GM23338 (cell line): ENCODE measurements around the gene CH25H. TPM values are rescaled to one million over a fixed set of nuclear protein-coding genes. Genes with fewer than 3 reads are reported as not detected.
A peak's percentile ranks its signal among the peaks of the same experiment; 100 is the strongest.
"Not testable (repeated sequence)": the region's sequence is repeated elsewhere in the genome, so short reads cannot be mapped to it uniquely, and the experiment has no call there.

Experiments
- ATAC-seq: fragments of 200-7000 bp; cut with Tn5 transposase; 3 replicates; pipeline ENCODE4 v1.9.1; 2020
- DNase-seq: peaks from one replicate; pipeline ENCODE4 v3.0.0-alpha.2; 2015; ENCODE audit warnings: low spot score
- H2AFZ ChIP-seq: fragments of 200-600 bp; sonication (generic); 2 replicates; pipeline ENCODE4 v1.8.0; 2016; ENCODE audit warnings: antibody characterized with exemption, mild to moderate bottlenecking, moderate library complexity
- H3F3A ChIP-seq: fragments of 200-600 bp; sonication (generic); replicated peaks from 2 replicates; pipeline ENCODE4 v1.8.0; 2017; ENCODE audit warnings: antibody characterized with exemption, mixed run types, low read depth
- H3K27ac ChIP-seq: fragments of 200-600 bp; sonication (generic); 2 replicates; pipeline ENCODE4 v1.6.1; 2016; ENCODE audit warnings: low read depth
- H3K27me3 ChIP-seq: fragments of 200-600 bp; sonication (generic); 2 replicates; pipeline ENCODE4 v1.8.0; 2016; ENCODE audit warnings: mild to moderate bottlenecking, mixed run types, moderate library complexity; ENCODE audit not compliant: insufficient read depth
- H3K36me3 ChIP-seq: fragments of 200-600 bp; sonication (generic); 2 replicates; pipeline ENCODE4 v1.8.0; 2016; ENCODE audit warnings: mild to moderate bottlenecking; ENCODE audit not compliant: insufficient read depth
- H3K4me1 ChIP-seq: fragments of 200-600 bp; sonication (generic); 2 replicates; pipeline ENCODE4 v1.8.0; 2016; ENCODE audit warnings: mild to moderate bottlenecking, moderate library complexity; ENCODE audit not compliant: insufficient read depth
- H3K4me2 ChIP-seq: fragments of 200-600 bp; sonication (generic); 2 replicates; pipeline ENCODE4 v1.7.1; 2017; ENCODE audit warnings: mixed run types
- H3K4me3 ChIP-seq: fragments of 200-600 bp; sonication (generic); 2 replicates; pipeline ENCODE4 v1.6.1; 2016; ENCODE audit warnings: mixed run types
- H3K79me2 ChIP-seq: fragments of 200-600 bp; sonication (generic); replicated peaks from 2 replicates; pipeline ENCODE4 v1.8.0; 2017; ENCODE audit warnings: mild to moderate bottlenecking; ENCODE audit not compliant: insufficient read depth
- H3K9me2 ChIP-seq: fragments of 200-600 bp; sonication (generic); 2 replicates; pipeline ENCODE4 v1.8.0; 2017; ENCODE audit not compliant: insufficient read depth
- H4K20me1 ChIP-seq: fragments of 200-600 bp; sonication (generic); replicated peaks from 2 replicates; pipeline ENCODE4 v1.8.0; 2017; ENCODE audit warnings: mild to moderate bottlenecking; ENCODE audit not compliant: insufficient read depth
- H3K27ac Mint-ChIP-seq: 2 replicates; pipeline ENCODE4 v1.8.0; 2020; ENCODE audit warnings: inconsistent platforms, mild to moderate bottlenecking, moderate library complexity, mixed read lengths
- H3K27me3 Mint-ChIP-seq: 3 replicates; pipeline ENCODE4 v1.8.0; 2022; ENCODE audit warnings: low read depth, mild to moderate bottlenecking, moderate library complexity, mixed read lengths, inconsistent platforms; ENCODE audit not compliant: insufficient read depth, poor library complexity
- H3K36me3 Mint-ChIP-seq: 3 replicates; pipeline ENCODE4 v1.8.0; 2021; ENCODE audit warnings: low read depth, mild to moderate bottlenecking, inconsistent platforms, moderate library complexity, mixed read lengths
- H3K4me1 Mint-ChIP-seq: 3 replicates; pipeline ENCODE4 v1.8.0; 2020; ENCODE audit warnings: mild to moderate bottlenecking, inconsistent platforms, mixed read lengths
- H3K4me3 Mint-ChIP-seq: 3 replicates; pipeline ENCODE4 v1.8.0; 2021; ENCODE audit warnings: moderate library complexity, mild to moderate bottlenecking, inconsistent platforms, mixed read lengths
- H3K9me3 Mint-ChIP-seq: 3 replicates; pipeline ENCODE4 v1.8.0; 2020; ENCODE audit warnings: moderate library complexity, mild to moderate bottlenecking, inconsistent platforms, mixed read lengths
- CTCF ChIP-seq, 2 experiments: fragments of 200-600 bp in 1 of 2; sonication (generic) in 1 of 2; conservative IDR thresholded peaks; 2 replicates each; pipeline versions ENCODE4 v1.5.1 to v1.6.1; 2016 to 2017; ENCODE audit warnings: antibody characterized with exemption in 2 of 2, low read depth in 2 of 2, mild to moderate bottlenecking in 2 of 2, moderate library complexity in 1 of 2
- ETS1 ChIP-seq: IDR thresholded peaks from 2 replicates; pipeline ENCODE4 v1.6.1; 2016; ENCODE audit warnings: antibody characterized with exemption
- EZH2 ChIP-seq: fragments of 200-600 bp; sonication (generic); IDR thresholded peaks from one replicate; pipeline ENCODE4 v1.8.0; 2017; ENCODE audit warnings: antibody characterized with exemption, mild to moderate bottlenecking, low read depth; ENCODE audit not compliant: unreplicated experiment
- NANOG ChIP-seq: IDR thresholded peaks from 2 replicates; pipeline ENCODE4 v1.6.1; 2016; ENCODE audit warnings: antibody characterized with exemption, borderline replicate concordance
- ZNF331 ChIP-seq: fragments of 250-450 bp; sonication (Bioruptor Pico); IDR thresholded peaks from 2 replicates; pipeline ENCODE4 v1.5.0; 2020; ENCODE audit warnings: low read depth, mild to moderate bottlenecking, moderate library complexity
- polyA plus RNA-seq: library from polyadenylated mRNA; unstranded; fragments of >200 nt; fragmentation: Nextera tagmentation; extraction: Ambion mirVana; gene quantifications from 2 replicates; pipeline ENCODE4 v1.2.1, GENCODE V29; 2016
- total RNA-seq: library from RNA; depleted of rRNA; stranded (reverse); fragments of >200 nt; shearing (Covaris generic); gene quantifications from 2 replicates; pipeline ENCODE4 v1.2.3, GENCODE V29; 2014

The CH25H gene
- total and polyA plus RNA-seq, 2 experiments from 2014 or later: 1.3 to 1.7 TPM

- H3F3A ChIP-seq, DNase-seq, H3K4me3 ChIP-seq, H3K9me3 Mint-ChIP-seq, H3K4me3 Mint-ChIP-seq, H3K27ac Mint-ChIP-seq, H2AFZ ChIP-seq, H3K27me3 ChIP-seq, H3K9me2 ChIP-seq, H3K4me2 ChIP-seq, ATAC-seq, H4K20me1 ChIP-seq, H3K27ac ChIP-seq, H3K36me3 Mint-ChIP-seq, H3K36me3 ChIP-seq: not testable (repeated sequence)
- Histone ChIP-seq H3K79me2 (peaks cover 28% of the 10 kb centered on the region), H3K4me1 (peaks cover 43% of the 10 kb centered on the region)
- H3K4me1 Mint-ChIP-seq: peaks cover 32% of the 10 kb centered on the region
- H3K27me3 Mint-ChIP-seq: peaks cover 11% of the 10 kb centered on the region
These were observed 40.5 kb upstream of the CH25H start for GRCh38 chr10:89247623-89248022.

- DNase-seq: peak; percentile 21
- Histone ChIP-seq H3K27ac (peak overlapping the region; percentile 6; the same call in 1 of the 2 replicates), H3K36me3 (no peaks in the 10 kb centered on the region; the same call in 1 of the 2 replicates), H3K4me1 (peaks cover 60% of the 10 kb centered on the region), H3K9me2 (no peaks in the 10 kb centered on the region), H3K79me2 (peaks cover 23% of the 10 kb centered on the region), H3F3A (no peaks in the 10 kb centered on the region), H3K4me3 (no peak overlapping the region), H3K27me3 (no peaks in the 10 kb centered on the region), H4K20me1 (no peaks in the 10 kb centered on the region; the same call in 1 of the 2 replicates), H3K4me2 (0 out of 2 replicates have a peak overlapping the region, but pooled peaks have one; percentile 10), H2AFZ (no peak overlapping the region)
- Mint-ChIP-seq H3K9me3 (no peaks in the 10 kb centered on the region), H3K4me3 (no peak overlapping the region), H3K27me3 (peaks cover 3% of the 10 kb centered on the region), H3K4me1 (peaks cover 39% of the 10 kb centered on the region), H3K27ac (peak overlapping the region; percentile 58; the same call in 1 of the 2 replicates), H3K36me3 (no peaks in the 10 kb centered on the region; the same call in 2 of the 3 replicates)
- peak in 1 of 2 experiments; percentile 26; a peak in 1 of 4 replicates for TF ChIP-seq CTCF (conservative IDR thresholded peaks at IDR 0.05; ENCODE audit: low read depth in 2 of 2)
- no peak for TF ChIP-seq EZH2
- ATAC-seq: no peak
These were observed 38.7 kb upstream of the CH25H start for GRCh38 chr10:89245802-89246201.

GRCh38 chr10:89242840-89243568 is 35.9 kb upstream of the CH25H start:
- Mint-ChIP-seq H3K4me1 (peaks cover 42% of the 10 kb centered on the region), H3K36me3 (peaks cover 3% of the 10 kb centered on the region; the same call in 2 of the 3 replicates), H3K4me3 (peak overlapping the region; percentile 17; the same call in 1 of the 3 replicates), H3K27me3 (peaks cover 6% of the 10 kb centered on the region), H3K27ac (peak overlapping the region; percentile 71), H3K9me3 (no peaks in the 10 kb centered on the region)
- no peak overlapping the region for H2AFZ ChIP-seq
- no peaks in the 10 kb centered on the region for H4K20me1 ChIP-seq
- no peaks in the 10 kb centered on the region for H3K27me3 ChIP-seq
- H3K4me3 ChIP-seq: no peak overlapping the region
- no peaks in the 10 kb centered on the region for H3K79me2 ChIP-seq
- no peaks in the 10 kb centered on the region; the same call in 1 of the 2 replicates for H3K36me3 ChIP-seq
- peak; percentile 34 for DNase-seq
- peak overlapping the region; percentile 50 for H3K4me2 ChIP-seq
- no peaks in the 10 kb centered on the region for H3K9me2 ChIP-seq
- TF ChIP-seq ETS1 (peak; percentile 61), ZNF331 (CRISPR knock-in tag) (no peak), NANOG (peak; percentile 54)
- no peaks in the 10 kb centered on the region for H3F3A ChIP-seq
- H3K27ac ChIP-seq: peak overlapping the region; percentile 87
- peak; percentile 33; the same call in 2 of the 3 replicates for ATAC-seq
- H3K4me1 ChIP-seq: peaks cover 56% of the 10 kb centered on the region
